T-cell (primary cell): ENCODE results near the gene RGS13. TPM values are rescaled to one million over a fixed set of nuclear protein-coding genes. Genes with fewer than 3 reads are reported as not detected.

Source experiments
- ATAC-seq, 4 experiments: fragments of 200-7000 bp in 3 of 4; fragments of 150-1000 bp in 1 of 4; cut with Tn5 transposase; replicated peaks in 1 of 4; 1 replicate in 3 of 4; 2 replicates in 1 of 4; pipeline ENCODE4 v1.10.0; 2021; ENCODE audit warnings: moderate library complexity in 3 of 4, mild to moderate bottlenecking in 2 of 4, moderate number of reproducible peaks in 1 of 4
- CTCF ChIA-PET, 2 donors: fragments of 300-600 bp; sonication (Branson Sonifier 250); formaldehyde crosslinking; loops; one replicate each; lab custom pipeline; 2022; ENCODE audit warnings: antibody characterized with exemption in 2 of 2; lab: Charles Lee
- POLR2A ChIA-PET, 2 donors: fragments of 300-600 bp; sonication (Branson Sonifier 250); formaldehyde crosslinking; loops; one replicate each; lab custom pipeline; 2022; ENCODE audit warnings: antibody characterized with exemption in 2 of 2; lab: Charles Lee
- DNase-seq, 35 experiments: peaks; one replicate each; pipeline versions ENCODE4 v3.0.0 to v3.0.0-alpha.2; 2013 to 2023
- H3K27ac ChIP-seq: one replicate; pipeline ENCODE4 v1.5.1; 2013; ENCODE audit warnings: low read length
- H3K27me3 ChIP-seq, 2 experiments: replicated peaks in 1 of 2; 1 replicate in 1 of 2; 2 replicates in 1 of 2; pipeline versions ENCODE4 v1.6.1 to v1.7.0; 2013; ENCODE audit warnings: low read length in 1 of 2, mixed read lengths in 1 of 2; ENCODE audit not compliant: control insufficient read depth in 2 of 2, insufficient read depth in 2 of 2; ENCODE audit errors: extremely low read depth in 1 of 2
- H3K36me3 ChIP-seq, 2 donors: 1 replicate in 1 of 2; 2 replicates in 1 of 2; pipeline versions ENCODE4 v1.6.1 to v1.7.0; 2013; ENCODE audit warnings: low read length in 1 of 2; ENCODE audit not compliant: control insufficient read depth in 2 of 2, insufficient read depth in 1 of 2; ENCODE audit errors: extremely low read depth in 1 of 2
- H3K4me1 ChIP-seq, 2 experiments: 1 replicate in 1 of 2; 2 replicates in 1 of 2; pipeline versions ENCODE4 v1.6.1 to v1.7.0; 2013; ENCODE audit warnings: low read length in 2 of 2, mixed read lengths in 1 of 2; ENCODE audit not compliant: insufficient read depth in 2 of 2, control insufficient read depth in 1 of 2; ENCODE audit errors: extremely low read depth in 1 of 2
- H3K4me3 ChIP-seq, 2 donors: 1 replicate in 1 of 2; 2 replicates in 1 of 2; pipeline versions ENCODE4 v1.5.1 to v1.7.0; 2013; ENCODE audit warnings: mild to moderate bottlenecking in 2 of 2, low read length in 1 of 2, moderate library complexity in 1 of 2; ENCODE audit not compliant: control insufficient read depth in 1 of 2; ENCODE audit errors: extremely low read depth in 1 of 2
- H3K9me3 ChIP-seq: 2 replicates; pipeline ENCODE4 v1.7.0; 2013
- H3K27ac Mint-ChIP-seq, 2 donors: one replicate each; pipeline ENCODE4 v1.8.0; 2020 to 2021; ENCODE audit warnings: mild to moderate bottlenecking in 2 of 2, mixed read lengths in 2 of 2
- H3K27me3 Mint-ChIP-seq, 2 donors: one replicate each; pipeline ENCODE4 v1.8.0; 2021 to 2022; ENCODE audit warnings: mixed read lengths in 2 of 2
- H3K36me3 Mint-ChIP-seq: one replicate; pipeline ENCODE4 v1.8.0; 2021; ENCODE audit warnings: mixed read lengths
- H3K4me1 Mint-ChIP-seq, 3 donors: one replicate each; pipeline ENCODE4 v1.8.0; 2020 to 2022; ENCODE audit warnings: mixed read lengths in 3 of 3, mild to moderate bottlenecking in 1 of 3
- H3K4me3 Mint-ChIP-seq, 3 donors: one replicate each; pipeline ENCODE4 v1.8.0; 2020 to 2022; ENCODE audit warnings: mild to moderate bottlenecking in 3 of 3, mixed read lengths in 3 of 3, moderate library complexity in 3 of 3
- H3K9me3 Mint-ChIP-seq, 3 donors: one replicate each; pipeline ENCODE4 v1.8.0; 2020 to 2022; ENCODE audit warnings: mixed read lengths in 3 of 3
- WGBS: methylation state at CpG from one replicate; pipeline ENCODE4 v1.1.5; 2013; ENCODE audit warnings: missing lambda C conversion rate; ENCODE audit not compliant: insufficient coverage; 5-methylcytosine and 5-hydroxymethylcytosine counted together
- total RNA-seq, 35 experiments: library from RNA in 6 of 35; stranded (reverse) in 6 of 35; fragments of 120-200 nt in 1 of 35; gene quantifications; one replicate each; pipeline versions ENCODE4 v1.2.1 to v1.2.4 and lab custom pipeline; 2013 to 2026

Gene RGS13
- total RNA-seq, 5 donors from 2014 or later (not counting 1 experiment from before 2014, with no cell fraction given) = 0.07 to 0.10 TPM; not detected in 3

GRCh38 chr1:192595299-192595698 is 40.6 kb upstream of the RGS13 start:
- no peaks in the 10 kb centered on the region for H3K4me1 Mint-ChIP-seq
- H3K27ac Mint-ChIP-seq = no peak overlapping the region
- POLR2A ChIA-PET = interaction anchor here (0.8 to 1.0 kb wide), 3 partner anchors 12 to 16 kb away, joined by 3 to 11 read pairs (median 8); no protein-coding TSS in a partner anchor
- Histone ChIP-seq H3K27ac (no peak overlapping the region), H3K27me3 (no peaks in the 10 kb centered on the region), H3K36me3 (no peaks in the 10 kb centered on the region), H3K4me1 (no peaks in the 10 kb centered on the region), H3K9me3 (no peaks in the 10 kb centered on the region), H3K4me3 (no peak overlapping the region)
- H3K27me3 Mint-ChIP-seq = peaks cover 3 to 4% of the 10 kb centered on the region in 2 donors
- no CpG with 5 or more reads among the region's 3 CpGs for WGBS
- CTCF ChIA-PET = interaction anchor here in 1 of 2 donors (1.1 to 2.2 kb wide), 2 partner anchors 18 to 121 kb away, joined by 3 to 7 read pairs; no protein-coding TSS in a partner anchor
- DNase-seq (no peak), ATAC-seq (no peak)
- no peak overlapping the region for H3K4me3 Mint-ChIP-seq
- H3K36me3 Mint-ChIP-seq = no peaks in the 10 kb centered on the region
- no peaks in the 10 kb centered on the region for H3K9me3 Mint-ChIP-seq

GRCh38 chr1:192598589-192598988 is 37.4 kb upstream of the RGS13 start:
- no peak for ATAC-seq
- no CpG with 5 or more reads among the region's 3 CpGs for WGBS
- ChIA-PET POLR2A (interaction anchor here in 1 of 2 donors (0.5 kb wide), 1 partner anchor 331 kb away, joined by 6 read pairs; no protein-coding TSS in a partner anchor), CTCF (interaction anchor here (0.6 to 1.4 kb wide), 5 partner anchors 15 to 126 kb away, joined by 3 to 4 read pairs (median 3); no protein-coding TSS in a partner anchor)
- Mint-ChIP-seq H3K27me3 (peaks cover 3 to 4% of the 10 kb centered on the region in 2 donors), H3K27ac (no peak overlapping the region), H3K36me3 (no peaks in the 10 kb centered on the region), H3K4me3 (no peak overlapping the region), H3K4me1 (peaks cover 0 to 19% (median 0%) of the 10 kb centered on the region in 3 donors), H3K9me3 (no peaks in the 10 kb centered on the region)
- no peak for DNase-seq
- Histone ChIP-seq H3K27me3 (no peaks in the 10 kb centered on the region), H3K4me3 (no peak overlapping the region), H3K36me3 (no peaks in the 10 kb centered on the region), H3K27ac (no peak overlapping the region), H3K9me3 (no peaks in the 10 kb centered on the region), H3K4me1 (no peaks in the 10 kb centered on the region)

- H3K27me3 ChIP-seq = no peaks in the 10 kb centered on the region
- ChIA-PET CTCF (interaction anchor here in 1 of 2 donors (0.7 to 1.1 kb wide), 4 partner anchors 11 to 208 kb away, joined by 3 to 5 read pairs (median 4); no protein-coding TSS in a partner anchor), POLR2A (no interaction called here)
- no peaks in the 10 kb centered on the region for H3K36me3 Mint-ChIP-seq
- H3K9me3 Mint-ChIP-seq = no peaks in the 10 kb centered on the region
- H3K4me1 Mint-ChIP-seq = peaks cover 0 to 23% (median 0%) of the 10 kb centered on the region in 3 donors
- H3K36me3 ChIP-seq = no peaks in the 10 kb centered on the region
- no peak overlapping the region for H3K4me3 ChIP-seq
- H3K27me3 Mint-ChIP-seq = no peaks in the 10 kb centered on the region
- WGBS = no CpG with 5 or more reads among the region's 1 CpG
- no peaks in the 10 kb centered on the region for H3K4me1 ChIP-seq
- ATAC-seq (no peak), DNase-seq (no peak)
- H3K9me3 ChIP-seq = no peaks in the 10 kb centered on the region
- H3K27ac ChIP-seq = no peak overlapping the region
- no peak overlapping the region for H3K27ac Mint-ChIP-seq
- H3K4me3 Mint-ChIP-seq = no peak overlapping the region
Observed at GRCh38 chr1:192600275-192600674, 35.7 kb upstream of the RGS13 start.

DNA sequence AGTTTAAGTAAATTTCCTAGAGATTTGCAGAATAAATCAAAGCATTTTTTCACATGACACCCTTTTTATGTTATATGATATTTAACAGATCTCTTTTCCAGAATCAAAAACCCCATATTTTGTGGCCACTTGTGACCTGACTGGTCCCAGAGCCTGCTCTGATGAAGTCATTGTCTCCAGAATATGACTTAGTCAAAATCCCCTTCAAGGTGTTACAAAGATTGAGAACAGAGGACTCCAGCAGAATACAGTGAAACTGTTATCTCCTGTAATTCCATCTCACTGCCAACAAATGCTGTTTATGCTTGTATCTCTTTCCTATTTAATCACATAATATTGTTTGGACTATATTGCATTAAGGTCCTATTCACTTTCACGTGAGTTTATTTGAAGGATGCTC is 34.8 kb upstream of the RGS13 start:
- Mint-ChIP-seq H3K27ac (no peak overlapping the region), H3K4me1 (peaks cover 0 to 25% (median 0%) of the 10 kb centered on the region in 3 donors), H3K9me3 (no peaks in the 10 kb centered on the region), H3K4me3 (no peak overlapping the region), H3K27me3 (no peaks in the 10 kb centered on the region), H3K36me3 (no peaks in the 10 kb centered on the region)
- CTCF ChIA-PET = no interaction called here
- Histone ChIP-seq H3K27ac (no peak overlapping the region), H3K27me3 (no peaks in the 10 kb centered on the region), H3K4me3 (no peak overlapping the region), H3K4me1 (peaks cover 0 to 3% of the 10 kb centered on the region in 2 experiments), H3K9me3 (no peaks in the 10 kb centered on the region), H3K36me3 (no peaks in the 10 kb centered on the region)
- ATAC-seq (peak in 1 of 4 experiments; percentile 51), DNase-seq (no peak)
- no CpG with 5 or more reads among the region's 1 CpG for WGBS
- POLR2A ChIA-PET = no interaction called here

DNA sequence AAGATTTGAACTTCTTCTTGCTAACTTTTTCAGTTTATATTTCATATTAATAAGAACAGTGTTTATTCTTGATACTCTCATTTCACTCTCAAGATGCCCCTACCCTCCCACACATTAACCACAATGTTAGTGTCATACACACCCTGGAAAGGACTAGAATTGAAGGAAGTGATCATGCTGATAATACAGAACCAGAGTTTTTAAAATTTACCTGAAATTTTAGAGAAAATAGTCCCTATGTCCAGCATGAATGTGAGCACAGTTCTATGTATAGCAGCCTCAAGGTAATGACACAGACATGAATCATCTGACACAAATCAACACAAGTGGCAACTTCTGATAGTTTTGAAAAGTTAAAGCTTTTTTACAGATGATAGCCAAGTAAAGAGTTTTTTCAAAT is 34.4 kb upstream of the RGS13 start:
- H3K36me3 ChIP-seq = no peaks in the 10 kb centered on the region
- H3K9me3 ChIP-seq = no peaks in the 10 kb centered on the region
- no peak overlapping the region for H3K4me3 ChIP-seq
- ChIA-PET CTCF (no interaction called here), POLR2A (no interaction called here)
- H3K27ac Mint-ChIP-seq = no peak overlapping the region
- ATAC-seq (no peak), DNase-seq (no peak)
- no peak overlapping the region for H3K27ac ChIP-seq
- no peak overlapping the region for H3K4me3 Mint-ChIP-seq
- H3K27me3 Mint-ChIP-seq = no peaks in the 10 kb centered on the region
- peaks cover 0 to 25% (median 0%) of the 10 kb centered on the region in 3 donors for H3K4me1 Mint-ChIP-seq
- no peaks in the 10 kb centered on the region for H3K27me3 ChIP-seq
- H3K36me3 Mint-ChIP-seq = no peaks in the 10 kb centered on the region
- H3K9me3 Mint-ChIP-seq = no peaks in the 10 kb centered on the region
- H3K4me1 ChIP-seq = peaks cover 0 to 3% of the 10 kb centered on the region in 2 experiments

- Histone ChIP-seq H3K27ac (no peak overlapping the region), H3K4me3 (no peak overlapping the region), H3K36me3 (no peaks in the 10 kb centered on the region), H3K9me3 (no peaks in the 10 kb centered on the region), H3K27me3 (no peaks in the 10 kb centered on the region), H3K4me1 (peaks cover 0 to 3% of the 10 kb centered on the region in 2 experiments)
- no peak overlapping the region for H3K27ac Mint-ChIP-seq
- ChIA-PET CTCF (interaction anchor here in 1 of 2 donors (1.6 kb wide), 1 partner anchor 128 kb away, joined by 3 read pairs; no protein-coding TSS in a partner anchor), POLR2A (no interaction called here)
- H3K4me3 Mint-ChIP-seq = no peak overlapping the region
- no peaks in the 10 kb centered on the region for H3K27me3 Mint-ChIP-seq
- no peak for DNase-seq
- ATAC-seq = no peak
- WGBS = 40% methylated on average over 1 of the region's 1 CpG
- no peaks in the 10 kb centered on the region for H3K36me3 Mint-ChIP-seq
- H3K9me3 Mint-ChIP-seq = no peaks in the 10 kb centered on the region
- peaks cover 0 to 25% (median 0%) of the 10 kb centered on the region in 3 donors for H3K4me1 Mint-ChIP-seq
Observed at GRCh38 chr1:192602757-192603156, 33.2 kb upstream of the RGS13 start.
